ENCODE measurements around the gene METTL3. TPM values are rescaled to one million over a fixed set of nuclear protein-coding genes. Genes with fewer than 3 reads are reported as not detected.
"Not testable (repeated sequence)": the region's sequence is repeated elsewhere in the genome, so short reads cannot be mapped to it uniquely, and the experiment has no call there.

METTL3 gene
- total RNA-seq, 2 donors from 2014 or later: 54.8 to 62.4 TPM

GRCh38 chr14:21553266-21553665 lies 42.1 kb upstream of the METTL3 start:
- TF ChIP-seq CTCF (IDR thresholded peaks at IDR 0.05): no peak
- H3K4me1 ChIP-seq (ENCODE audit: control insufficient read depth in 1 of 2, low read depth in 2 of 2): peaks cover 4 to 5% of the 10 kb centered on the region in 2 donors

GRCh38 chr14:21544588-21544987 lies 33.4 kb upstream of the METTL3 start:
- not testable (repeated sequence) for ATAC-seq (ENCODE audit: insufficient number of reproducible peaks, low FRiP score, low read depth); H3K36me3 ChIP-seq; H3K4me1 ChIP-seq (ENCODE audit: control insufficient read depth in 1 of 2, low read depth in 2 of 2); H3K27ac ChIP-seq; DNase-seq (ENCODE audit: low spot score); H3K4me3 ChIP-seq; H3K9me3 ChIP-seq; H3K27me3 ChIP-seq (replicated peaks; ENCODE audit: insufficient read depth)

More at GRCh38 chr14:21553266-21553665, 42.1 kb upstream of the METTL3 start:
- ATAC-seq (ENCODE audit: insufficient number of reproducible peaks, low FRiP score, low read depth) (no peak), DNase-seq (ENCODE audit: low spot score) (no peak)
- H3K9me3 ChIP-seq: no peaks in the 10 kb centered on the region
- H3K27ac ChIP-seq: no peak overlapping the region
- H3K4me3 ChIP-seq: no peak overlapping the region
- no peaks in the 10 kb centered on the region for H3K27me3 ChIP-seq (replicated peaks; ENCODE audit: insufficient read depth)
- H3K36me3 ChIP-seq: no peaks in the 10 kb centered on the region

- no peak for DNase-seq (ENCODE audit: low spot score)
- H3K36me3 ChIP-seq: no peaks in the 10 kb centered on the region
- no peak for ATAC-seq (ENCODE audit: insufficient number of reproducible peaks, low FRiP score, low read depth)
These were observed 32.8 kb upstream of the METTL3 start for GRCh38 chr14:21543963-21544362.

GRCh38 chr14:21543521-21543960 lies 32.4 kb upstream of the METTL3 start:
- Histone ChIP-seq H3K9me3 (no peaks in the 10 kb centered on the region), H3K27me3 (replicated peaks; ENCODE audit: insufficient read depth) (no peaks in the 10 kb centered on the region), H3K36me3 (no peaks in the 10 kb centered on the region), H3K4me3 (no peak overlapping the region), H3K27ac (no peak overlapping the region), H3K4me1 (ENCODE audit: control insufficient read depth in 1 of 2, low read depth in 2 of 2) (no peaks in the 10 kb centered on the region)
- ATAC-seq (ENCODE audit: insufficient number of reproducible peaks, low FRiP score, low read depth): no peak
- DNase-seq (ENCODE audit: low spot score): no peak
- TF ChIP-seq CTCF (IDR thresholded peaks at IDR 0.05): no peak

More at GRCh38 chr14:21543963-21544362, 32.8 kb upstream of the METTL3 start:
- Histone ChIP-seq H3K27me3 (replicated peaks; ENCODE audit: insufficient read depth) (no peaks in the 10 kb centered on the region), H3K27ac (no peak overlapping the region), H3K4me3 (no peak overlapping the region), H3K4me1 (ENCODE audit: control insufficient read depth in 1 of 2, low read depth in 2 of 2) (no peaks in the 10 kb centered on the region), H3K9me3 (no peaks in the 10 kb centered on the region)
- no peak for TF ChIP-seq CTCF (IDR thresholded peaks at IDR 0.05)

- no peak for ATAC-seq (ENCODE audit: insufficient number of reproducible peaks, low FRiP score, low read depth)
- peaks cover 0 to 3% of the 10 kb centered on the region in 2 donors for H3K4me1 ChIP-seq (ENCODE audit: control insufficient read depth in 1 of 2, low read depth in 2 of 2)
- TF ChIP-seq CTCF (IDR thresholded peaks at IDR 0.05): no peak
- H3K36me3 ChIP-seq: no peaks in the 10 kb centered on the region
- no peak overlapping the region for H3K4me3 ChIP-seq
- no peaks in the 10 kb centered on the region for H3K27me3 ChIP-seq (replicated peaks; ENCODE audit: insufficient read depth)
- no peak for DNase-seq (ENCODE audit: low spot score)
- H3K27ac ChIP-seq: no peak overlapping the region
- H3K9me3 ChIP-seq: no peaks in the 10 kb centered on the region
These were observed 30.4 kb upstream of the METTL3 start for GRCh38 chr14:21541413-21542074.

Measured in thoracic aorta (tissue), 2 donors.